Umbilical cord (tissue), 2 donors: ENCODE results near the gene SLC16A1. TPM values are rescaled to one million over a fixed set of nuclear protein-coding genes. Genes with fewer than 3 reads are reported as not detected.
A peak's percentile ranks its signal among the peaks of the same experiment; 100 is the strongest.
"Not testable (repeated sequence)": the region's sequence is repeated elsewhere in the genome, so short reads cannot be mapped to it uniquely, and the experiment has no call there.

Experiments
- DNase-seq: peaks from one replicate; pipeline ENCODE4 v3.0.0-alpha.2; 2015; ENCODE audit warnings: low spot score
- total RNA-seq: library from RNA; depleted of rRNA; stranded (reverse); fragments of >200 nt; gene quantifications from one replicate; pipeline ENCODE4 v1.2.3, GENCODE V29; 2014; ENCODE audit warnings: low replicate concordance; ENCODE audit not compliant: insufficient read depth

SLC16A1 gene
- total RNA-seq, 1 donor from 2014 or later = 123 TPM

DNA sequence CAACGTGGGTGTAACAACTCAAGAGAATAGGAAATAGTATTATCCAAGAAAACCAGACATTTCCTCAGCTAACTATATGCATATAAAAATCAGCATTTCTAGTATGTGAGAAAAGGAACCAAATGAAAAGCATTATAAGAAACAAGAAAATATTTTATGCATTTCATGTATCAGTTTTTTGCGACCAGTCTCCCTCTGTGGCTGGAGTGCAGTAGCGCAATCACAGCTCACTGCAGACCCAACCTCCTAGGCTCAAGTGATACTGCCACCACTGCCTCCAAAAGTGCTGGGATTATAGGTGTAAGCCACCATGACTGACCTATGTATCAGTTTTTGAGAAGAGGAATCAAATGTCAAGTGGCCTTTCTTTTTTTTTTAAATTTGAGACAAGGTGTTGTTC, 31.0 kb downstream of the SLC16A1 start:
- no peak for DNase-seq

DNA sequence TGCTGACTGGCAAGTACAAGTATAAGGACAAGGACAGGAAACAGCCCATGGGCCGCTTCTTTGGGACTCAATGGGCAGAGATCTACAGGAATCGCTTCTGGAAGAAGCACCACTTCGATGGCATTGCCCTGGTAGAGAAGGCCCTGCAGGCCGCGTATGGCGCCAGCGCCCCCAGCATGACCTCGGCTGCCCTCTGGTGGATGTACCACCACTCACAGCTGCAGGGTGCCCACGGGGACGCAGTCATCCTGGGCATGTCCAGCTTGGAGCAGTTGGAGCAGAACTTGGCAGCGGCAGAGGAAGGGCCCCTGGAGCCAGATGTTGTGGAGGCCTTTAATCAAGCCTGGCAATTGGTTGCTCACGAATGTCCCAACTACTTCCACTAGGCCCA, 32.0 kb downstream of the SLC16A1 start:
- DNase-seq = no peak

DNA sequence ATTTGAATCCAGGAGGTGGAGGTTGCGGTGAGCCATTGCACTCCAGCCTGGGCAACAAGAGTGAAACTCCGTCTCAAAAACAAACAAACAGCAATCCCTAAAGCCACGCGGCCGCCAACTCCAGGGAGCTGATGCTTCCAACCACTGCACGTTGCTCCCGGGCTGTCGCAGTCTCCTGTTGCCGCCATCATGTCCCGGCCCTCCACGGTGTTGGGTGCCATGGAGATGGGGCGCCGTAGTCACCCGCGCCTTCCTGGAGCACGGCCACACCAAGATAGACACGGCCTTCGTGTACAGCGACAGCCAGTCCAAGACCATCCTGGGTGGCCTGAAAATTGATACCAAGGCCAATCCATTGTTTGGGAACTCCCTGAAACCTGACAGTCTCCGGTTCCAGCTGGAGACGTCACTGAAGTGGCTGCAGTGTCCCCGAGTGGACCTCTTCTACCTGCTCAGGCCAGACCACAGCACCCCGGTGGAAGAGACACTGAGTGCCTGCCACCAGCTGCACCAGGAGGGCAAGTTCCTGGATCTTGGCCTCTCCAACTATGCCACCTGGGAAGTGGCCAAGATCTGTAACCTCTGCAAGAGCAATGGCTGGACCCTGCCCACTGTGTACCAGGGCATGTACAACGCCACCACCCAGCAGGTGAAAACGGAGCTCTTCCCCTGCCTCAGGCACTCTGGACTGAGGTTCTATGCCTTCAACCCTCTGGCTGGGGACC, 32.6 kb downstream of the SLC16A1 start:
- DNase-seq = no peak

DNA sequence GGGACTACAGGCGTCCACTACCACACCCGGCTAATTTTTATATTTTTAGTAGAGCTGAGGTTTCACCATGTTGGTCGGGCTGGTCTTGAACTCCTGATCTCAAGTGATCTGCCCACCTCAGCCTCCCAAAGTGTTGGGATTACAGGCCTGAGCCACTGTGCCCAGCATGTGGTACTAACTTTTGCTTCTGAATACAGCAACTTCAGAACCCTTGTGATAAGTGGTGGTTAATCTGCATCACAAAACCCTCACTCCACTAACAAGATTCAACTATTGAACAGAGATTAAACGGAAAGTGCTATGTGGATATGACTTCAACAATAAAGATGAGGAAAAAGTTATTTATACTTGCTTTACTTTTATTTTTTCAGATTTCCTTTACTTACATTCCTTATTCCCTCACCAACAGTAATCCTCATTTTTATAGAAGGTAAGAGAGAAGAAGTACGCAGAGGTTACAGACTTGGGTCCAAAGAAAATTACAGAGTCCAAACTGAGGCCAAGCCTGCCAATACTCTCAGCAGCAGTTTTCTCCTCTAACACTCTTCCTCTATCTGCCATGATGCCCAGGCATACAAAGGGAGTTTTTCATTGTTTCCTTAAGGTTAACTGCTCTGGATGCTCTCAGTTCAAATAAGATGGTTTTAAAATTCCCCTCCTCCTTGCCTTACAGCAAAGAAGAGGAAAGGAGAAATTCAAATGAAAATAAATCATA, 44.3 kb downstream of the SLC16A1 start:
- no peak for DNase-seq

DNA sequence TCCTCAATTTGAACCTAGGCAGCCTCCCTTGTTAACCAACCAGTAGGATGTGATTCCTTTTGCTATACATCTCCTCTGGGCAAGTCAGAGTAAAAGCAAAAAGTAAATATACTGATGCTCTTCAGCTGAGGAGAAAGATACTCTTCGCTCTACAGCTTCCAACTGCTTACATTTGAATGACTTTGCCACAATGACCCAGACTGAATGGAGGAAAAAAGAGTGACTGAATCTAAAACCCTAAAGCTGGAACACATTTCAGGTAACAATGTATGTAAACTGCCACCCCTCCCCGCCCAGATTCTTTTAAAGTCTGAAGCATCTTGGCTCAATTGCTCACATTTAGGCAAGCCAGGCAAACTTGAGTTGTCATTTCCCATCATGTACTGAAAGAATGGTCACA, 46.1 kb downstream of the SLC16A1 start:
- no peak for DNase-seq

DNA sequence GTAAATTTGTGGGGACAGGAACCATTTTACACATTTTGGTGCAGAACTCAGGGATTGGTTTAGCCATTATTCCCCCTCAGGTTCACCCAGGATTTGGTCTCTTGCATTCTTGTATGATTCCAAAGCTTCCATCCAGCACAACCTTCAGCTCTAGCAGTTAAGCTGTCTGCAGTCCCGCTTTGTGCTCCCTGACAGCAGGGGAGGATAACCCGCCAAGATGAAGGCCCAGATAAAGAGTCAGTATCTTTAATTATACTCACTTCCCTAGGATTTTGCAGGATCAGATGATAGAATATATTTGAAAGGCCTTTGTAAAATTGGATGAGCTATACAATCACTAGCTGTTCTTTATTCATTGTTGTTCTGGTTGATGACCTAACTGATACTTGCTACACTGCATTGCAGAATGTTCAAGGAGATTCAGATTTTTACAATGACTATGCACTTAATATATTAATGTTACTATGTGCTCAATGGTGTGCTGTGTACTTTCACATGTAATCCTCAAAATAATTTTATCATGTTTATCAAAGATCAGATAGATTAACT, 49.8 kb downstream of the SLC16A1 start:
- DNase-seq = no peak

DNA sequence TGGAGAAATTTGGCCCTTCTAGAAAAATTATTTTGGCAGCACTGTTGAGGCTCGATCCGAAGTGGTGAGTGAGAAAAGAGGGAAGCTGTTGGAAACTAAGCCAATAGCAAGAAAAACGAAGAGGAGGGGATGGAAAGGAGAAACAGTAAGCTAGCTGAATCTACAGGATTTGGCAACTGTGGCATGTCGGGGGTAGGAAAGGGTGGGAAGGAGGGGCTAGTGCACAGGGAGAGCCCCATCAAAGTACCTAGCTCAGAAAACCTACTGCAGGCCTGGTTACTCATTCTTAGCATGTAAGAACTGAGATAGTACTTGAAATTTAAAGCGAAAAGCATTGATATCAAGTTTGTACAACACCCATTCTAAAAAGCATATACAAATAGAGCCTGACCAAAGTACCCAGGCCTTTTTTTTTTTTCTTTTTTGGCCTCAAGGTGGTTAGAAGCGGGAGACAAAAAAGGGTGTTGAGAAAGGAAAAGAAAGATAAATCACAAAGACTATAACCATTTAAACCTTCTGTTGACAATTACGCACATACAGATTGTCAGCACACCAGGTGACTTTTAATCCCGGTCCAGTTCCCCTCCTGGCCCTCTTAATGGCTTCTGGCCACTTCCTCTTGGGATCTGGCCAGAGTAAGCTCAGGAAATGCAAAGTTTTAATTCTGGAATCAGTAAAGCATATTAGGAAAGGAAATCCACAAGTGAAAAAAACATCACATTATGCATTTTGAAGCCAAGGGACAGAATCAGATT, 50.4 kb downstream of the SLC16A1 start:
- DNase-seq = no peak

DNA sequence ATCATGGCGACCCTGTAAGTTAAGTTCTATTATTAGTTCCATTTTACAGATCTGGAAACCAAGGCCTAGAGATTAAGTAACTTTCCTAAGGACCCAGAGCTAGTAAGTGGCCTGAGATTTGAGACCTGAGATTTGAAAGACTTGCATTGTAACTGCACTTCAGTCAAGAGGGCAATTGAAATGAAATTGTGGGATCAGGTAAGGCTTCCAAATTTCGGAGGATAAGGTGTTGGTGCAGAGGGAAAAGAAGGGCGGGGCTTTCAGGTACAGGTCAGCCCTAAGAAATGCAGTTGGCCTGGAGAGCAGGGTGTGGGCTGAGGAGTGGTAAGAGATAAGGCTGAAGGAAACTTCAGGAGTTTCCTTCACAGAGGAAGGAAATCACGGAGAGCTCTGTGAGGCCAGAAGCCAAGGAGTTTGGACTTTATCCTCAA, 51.1 kb downstream of the SLC16A1 start:
- no peak for DNase-seq

DNA sequence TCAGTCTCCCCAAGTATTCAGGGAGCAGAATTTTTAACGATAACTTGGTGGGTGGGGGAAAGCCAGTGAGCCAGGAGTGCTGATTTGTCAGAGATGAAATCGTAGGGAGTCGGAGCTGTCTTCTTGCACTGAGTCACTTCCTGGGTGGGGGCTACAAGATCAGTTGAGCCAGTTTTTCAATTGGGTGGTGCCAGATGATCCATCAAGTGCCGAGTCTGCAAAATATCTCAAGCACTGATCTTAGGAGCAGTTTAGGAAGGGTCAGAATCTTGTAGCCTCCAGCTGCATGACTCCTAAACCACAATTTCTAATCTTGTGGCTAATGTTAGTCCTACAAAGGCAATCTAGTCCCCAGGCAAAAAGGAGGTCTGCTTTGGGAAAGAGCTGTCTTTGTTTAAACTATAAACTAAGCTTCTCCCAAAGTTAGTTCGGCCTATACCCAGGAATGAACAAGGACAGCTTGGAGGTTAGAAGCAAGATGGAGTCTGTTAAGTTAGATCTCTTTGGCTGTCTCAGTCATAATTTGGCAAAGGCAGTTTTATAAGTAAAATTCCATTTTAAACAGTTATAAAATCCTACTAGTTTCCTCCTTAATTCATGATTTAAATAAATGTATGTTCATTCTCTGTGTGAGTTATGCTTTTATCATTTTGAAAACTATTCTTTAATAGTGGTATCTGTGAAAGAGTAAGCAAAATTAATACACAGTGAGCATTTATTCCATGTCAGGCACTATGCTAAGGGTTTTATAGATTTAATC, 51.7 kb downstream of the SLC16A1 start:
- peak; percentile 20 for DNase-seq

DNA sequence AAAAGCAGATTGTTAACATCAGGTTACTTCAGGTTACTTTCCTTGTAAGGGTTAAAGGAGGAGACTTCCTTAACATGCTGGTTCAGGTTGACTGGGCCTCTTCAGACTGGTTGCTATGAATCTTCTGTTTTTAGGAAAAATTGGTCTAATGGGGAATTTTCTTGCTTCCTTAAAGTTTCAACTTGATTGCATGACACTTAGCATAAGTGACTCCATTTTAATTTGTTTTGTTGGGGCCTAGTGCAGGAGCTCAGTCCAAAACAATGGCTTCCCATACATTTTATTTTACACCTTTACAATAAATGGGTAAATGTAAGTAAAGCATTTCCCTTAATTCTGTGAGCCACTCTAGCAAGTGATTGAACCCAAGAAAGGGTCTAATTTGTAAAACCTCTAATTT, 53.8 kb downstream of the SLC16A1 start:
- DNase-seq = no peak

DNA sequence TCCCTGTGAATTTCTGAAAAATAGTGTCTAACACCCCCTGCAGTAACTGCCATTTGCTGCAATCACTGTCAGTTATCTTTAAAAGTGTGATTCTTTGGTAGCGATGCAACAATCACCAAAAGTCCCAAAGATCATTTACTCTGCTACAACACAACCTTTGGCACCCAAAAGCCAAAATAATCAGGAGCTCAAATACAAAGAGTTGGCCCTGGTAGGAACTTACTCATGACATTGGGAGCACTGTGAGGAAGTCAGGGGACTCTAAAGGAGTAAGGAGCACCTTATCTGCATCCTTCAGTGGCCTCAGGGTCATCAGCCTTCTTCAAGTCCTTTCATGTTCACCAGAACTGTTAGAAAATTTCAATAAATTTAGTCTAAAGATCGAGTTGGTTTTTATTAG, 54.6 kb downstream of the SLC16A1 start:
- DNase-seq = no peak

DNA sequence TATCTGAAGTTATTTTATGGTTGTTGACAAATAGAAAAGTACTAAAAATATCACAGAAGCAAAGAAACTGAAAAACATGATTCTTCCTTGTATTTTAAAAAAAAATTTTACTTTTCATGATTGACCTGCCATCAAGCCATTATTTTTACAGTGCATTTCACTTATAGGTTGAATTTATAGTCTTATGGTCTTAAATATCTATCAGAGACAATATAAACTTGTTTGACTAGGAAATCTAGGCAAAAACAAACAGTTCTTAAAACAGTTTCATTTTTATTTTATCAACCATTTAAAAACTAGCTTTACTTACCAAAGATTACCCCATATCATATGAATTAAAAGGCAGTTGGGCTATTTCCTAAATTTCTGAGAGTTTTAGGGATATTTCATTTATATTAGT, 59.2 kb downstream of the SLC16A1 start:
- no peak for DNase-seq

DNA sequence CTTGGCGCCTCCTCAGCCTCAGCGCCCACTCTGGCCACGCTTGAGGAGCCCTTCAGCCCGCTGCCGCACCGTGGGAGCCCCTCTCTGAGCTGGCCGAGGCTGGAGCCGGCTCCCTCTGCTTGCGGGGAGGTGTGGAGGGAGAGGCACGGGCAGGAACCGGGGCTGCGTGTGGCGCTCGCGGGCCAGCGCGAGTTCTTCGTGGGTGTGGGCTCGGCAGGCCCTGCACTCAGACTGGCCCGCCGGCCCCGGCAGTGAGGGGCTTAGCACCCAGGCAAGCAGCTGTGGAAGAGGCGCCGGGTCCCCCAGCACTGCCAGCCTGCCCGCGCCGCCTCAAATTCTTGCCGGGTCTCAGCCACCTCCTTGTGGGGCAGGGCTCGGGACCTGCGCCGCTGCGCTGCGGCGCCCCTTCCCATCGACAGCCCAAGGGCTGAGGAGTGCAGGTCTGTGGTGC, 61.4 kb downstream of the SLC16A1 start:
- DNase-seq = no peak

DNA sequence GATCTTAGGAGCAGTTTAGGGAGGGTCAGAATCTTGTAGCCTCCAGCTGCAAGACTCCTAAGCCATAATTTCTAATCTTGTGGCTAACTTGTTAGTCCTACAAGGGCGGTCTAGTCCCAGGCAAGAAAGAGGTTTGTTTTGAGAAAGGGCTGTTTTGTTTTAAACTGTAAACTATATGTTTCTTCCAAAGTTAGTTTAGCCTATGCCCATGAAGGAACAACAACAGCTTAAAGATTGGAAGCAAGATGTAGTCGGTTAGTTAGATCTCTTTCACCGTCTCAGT, 62.0 kb downstream of the SLC16A1 start:
- DNase-seq = no peak

DNA sequence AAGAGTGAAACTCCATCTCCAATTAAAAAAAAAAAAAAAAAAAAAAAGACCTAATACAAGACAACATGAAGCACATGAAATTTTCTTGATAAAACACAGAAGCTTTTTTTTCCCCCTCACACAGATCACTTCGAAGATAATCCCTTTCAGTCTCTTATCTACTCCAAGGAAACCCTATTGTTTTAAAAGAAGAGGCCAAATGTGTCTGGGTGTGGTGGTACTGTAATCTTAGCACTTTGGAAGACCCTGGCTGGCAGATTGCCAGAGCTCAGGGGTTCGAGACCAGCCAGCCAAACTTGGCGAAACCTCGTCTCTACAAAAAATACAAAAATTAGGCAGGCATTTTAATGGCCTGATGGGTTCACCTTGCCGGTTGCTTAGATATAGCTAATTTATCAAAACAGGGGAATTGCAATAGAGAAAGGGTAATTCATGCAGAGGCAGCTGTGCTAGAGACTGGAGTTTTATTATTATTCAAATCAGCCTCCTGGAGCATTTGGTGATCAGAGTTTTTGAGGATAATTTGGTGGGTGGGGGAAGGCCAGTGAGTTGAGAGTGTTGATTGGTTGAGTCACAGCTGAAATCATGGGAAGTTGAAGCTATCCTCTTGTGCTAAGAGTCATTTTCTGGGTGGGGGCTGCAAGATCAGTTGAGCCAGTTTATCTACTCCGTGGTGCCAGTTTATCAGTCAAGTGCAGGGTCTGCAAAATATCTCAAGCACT, 62.5 kb downstream of the SLC16A1 start:
- no peak for DNase-seq

DNA sequence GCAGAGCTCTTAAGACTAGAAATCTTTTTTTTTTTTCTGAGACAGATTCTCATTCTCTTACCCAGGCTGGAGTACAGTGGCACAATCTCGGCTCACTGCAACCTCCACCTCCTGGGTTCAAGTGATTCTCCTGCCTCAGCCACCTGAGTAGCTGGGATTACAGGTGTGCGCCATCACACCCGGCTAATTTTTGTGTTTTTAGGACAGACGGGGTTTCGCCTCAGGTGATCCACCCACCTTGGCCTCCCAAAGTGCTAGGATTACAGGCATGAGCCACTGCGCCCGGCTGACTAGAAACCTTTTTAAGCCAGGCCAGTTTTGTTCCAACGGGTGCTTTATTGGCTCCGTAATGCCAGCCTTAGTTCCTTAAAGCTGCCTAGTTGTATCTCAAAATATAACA, 66.1 kb downstream of the SLC16A1 start:
- not testable (repeated sequence) for DNase-seq

DNA sequence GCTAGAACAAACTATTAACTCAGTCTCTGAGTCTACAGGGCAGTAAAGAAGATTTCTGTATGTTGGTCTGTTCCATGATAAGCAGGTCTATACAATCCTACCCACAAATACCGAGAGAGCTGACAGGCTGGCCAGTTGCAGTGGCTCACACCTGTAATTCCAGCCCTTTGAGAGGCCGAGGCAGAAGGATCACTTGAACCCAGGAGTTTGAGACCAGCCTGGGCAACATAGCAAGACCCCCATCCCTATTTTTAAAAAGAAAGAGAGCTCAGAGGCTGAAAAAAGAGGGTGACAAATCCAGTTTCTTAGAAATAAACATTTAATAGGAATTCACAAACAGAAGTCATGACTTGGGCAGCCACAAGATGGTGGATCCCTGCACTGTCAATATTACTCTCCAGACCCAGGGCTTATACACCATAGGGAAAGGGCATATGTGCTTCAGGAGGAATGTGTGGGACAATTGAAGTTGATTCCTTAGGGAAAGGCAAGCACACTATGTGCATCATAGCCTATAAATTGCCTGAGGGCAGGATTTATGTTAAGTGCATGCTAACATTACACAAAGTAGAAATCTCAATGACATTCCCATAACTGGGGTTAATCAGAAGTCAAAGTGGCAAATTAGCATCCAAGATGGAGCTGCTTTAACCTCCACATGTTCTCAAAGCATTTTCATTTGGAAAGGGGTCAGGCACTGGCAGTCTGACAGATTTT, 66.8 kb downstream of the SLC16A1 start:
- DNase-seq = no peak

DNA sequence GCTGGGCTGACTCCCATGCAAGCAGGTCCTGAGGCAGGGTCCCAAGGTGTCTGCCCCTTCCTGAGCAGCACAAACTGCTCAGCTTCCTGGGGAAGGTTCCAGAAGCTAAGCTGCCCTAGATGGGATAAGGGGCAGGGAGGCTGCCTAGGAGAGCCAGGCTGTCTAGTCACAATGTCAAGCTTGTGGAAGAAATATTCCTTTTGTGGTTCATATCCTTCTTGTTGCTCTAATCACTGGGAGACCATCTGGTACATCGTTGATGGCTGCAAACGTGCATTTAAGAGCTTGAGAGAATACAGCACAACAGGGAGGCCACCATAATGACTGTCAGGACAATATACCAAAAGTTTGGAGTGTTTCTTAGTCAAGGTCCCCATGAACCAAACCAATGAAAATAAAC, 67.4 kb downstream of the SLC16A1 start:
- DNase-seq = no peak

DNA sequence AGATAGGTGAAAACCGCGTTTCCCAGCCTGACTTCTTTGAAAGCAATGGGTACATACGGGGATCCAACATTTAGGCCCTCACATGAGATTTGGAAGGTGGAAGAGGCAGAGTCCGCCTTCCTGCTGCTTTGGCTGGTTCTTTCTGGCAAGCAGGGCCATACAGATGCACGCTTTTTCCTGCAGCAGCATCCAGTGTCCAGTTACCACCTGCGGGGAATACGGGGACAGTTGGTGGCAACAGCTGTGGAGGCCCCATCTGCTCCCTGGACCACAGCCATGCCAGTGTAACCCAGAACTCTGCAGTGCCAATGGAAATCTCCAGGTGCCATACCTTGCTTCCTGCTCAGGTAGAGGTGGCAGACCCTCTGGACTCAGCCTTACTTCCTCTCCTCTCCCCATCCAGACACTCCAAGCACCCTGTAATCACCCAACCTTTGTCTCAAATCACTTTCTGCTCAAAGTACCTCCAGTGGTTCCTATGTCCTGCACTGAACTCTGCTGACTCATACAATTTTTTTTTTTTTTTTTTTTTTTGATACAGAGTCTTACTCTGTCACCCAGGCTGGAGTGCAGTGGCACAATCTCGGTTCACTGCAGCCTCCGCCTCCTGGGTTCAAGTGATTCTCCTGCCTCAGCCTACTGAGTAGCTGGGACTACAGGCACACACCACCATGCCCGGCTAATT, 68.3 kb downstream of the SLC16A1 start:
- no peak for DNase-seq

DNA sequence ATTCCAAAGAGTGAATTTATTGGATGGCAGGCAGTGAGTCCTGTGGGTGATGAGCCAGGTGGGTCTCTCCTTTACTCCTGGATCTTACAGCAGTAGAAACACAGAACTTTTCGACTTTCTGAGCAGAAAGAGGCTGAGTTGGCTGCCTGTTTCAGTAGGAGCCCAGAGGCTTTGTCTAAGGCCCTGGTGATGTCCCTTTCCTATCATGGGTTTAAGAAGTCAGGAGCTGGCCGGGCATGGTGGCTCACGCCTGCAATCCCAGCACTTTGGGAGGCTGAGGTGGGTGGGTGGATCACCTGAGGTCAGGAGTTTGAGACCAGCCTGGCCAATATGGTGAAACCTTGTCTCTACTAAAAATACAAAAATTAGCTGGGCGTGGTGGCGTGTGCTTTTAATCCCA, 71.0 kb downstream of the SLC16A1 start:
- DNase-seq = not testable (repeated sequence)
